Smooth muscle cell (in vitro differentiated cells): Measurements from ENCODE around the gene RYK. TPM values are rescaled to one million over a fixed set of nuclear protein-coding genes. Genes with fewer than 3 reads are reported as not detected.

Experiments used
- DNase-seq: peaks from one replicate; lab custom pipeline; 2025; ENCODE audit not compliant: unreplicated experiment; lab: John Stamatoyannopoulos, UW
- H2AFZ ChIP-seq: fragments of 200-600 bp; sonication (generic); 2 replicates; pipeline ENCODE4 v1.6.0; 2016; ENCODE audit warnings: antibody characterized with exemption, low read depth, mild to moderate bottlenecking
- H3F3A ChIP-seq: fragments of 200-600 bp; sonication (generic); 2 replicates; pipeline ENCODE4 v1.6.0; 2017; ENCODE audit warnings: antibody characterized with exemption, low read depth
- H3K27ac ChIP-seq: fragments of 200-600 bp; sonication (generic); 2 replicates; pipeline ENCODE4 v1.5.1; 2016; ENCODE audit warnings: low read depth, mild to moderate bottlenecking
- H3K27me3 ChIP-seq: fragments of 200-600 bp; sonication (generic); 2 replicates; pipeline ENCODE4 v1.6.1; 2016; ENCODE audit warnings: low read depth, mild to moderate bottlenecking
- H3K36me3 ChIP-seq: fragments of 200-600 bp; sonication (generic); 2 replicates; pipeline ENCODE4 v1.5.1; 2016; ENCODE audit warnings: low read depth
- H3K4me1 ChIP-seq: fragments of 200-600 bp; sonication (generic); 2 replicates; pipeline ENCODE4 v1.5.1; 2016; ENCODE audit warnings: low read depth
- H3K4me2 ChIP-seq: fragments of 200-600 bp; sonication (generic); 2 replicates; pipeline ENCODE4 v1.6.0; 2016; ENCODE audit warnings: mild to moderate bottlenecking
- H3K4me3 ChIP-seq: fragments of 200-600 bp; sonication (generic); 2 replicates; pipeline ENCODE4 v1.5.1; 2016; ENCODE audit warnings: mild to moderate bottlenecking
- H3K79me2 ChIP-seq: fragments of 200-600 bp; sonication (generic); 2 replicates; pipeline ENCODE4 v1.6.0; 2016; ENCODE audit warnings: low read depth, mild to moderate bottlenecking
- H3K9ac ChIP-seq: fragments of 200-600 bp; sonication (generic); 2 replicates; pipeline ENCODE4 v1.6.0; 2016; ENCODE audit warnings: low read depth
- H3K9me3 ChIP-seq: fragments of 200-600 bp; sonication (generic); replicated peaks from 2 replicates; pipeline ENCODE4 v1.5.1; 2016; ENCODE audit warnings: low read depth
- H4K20me1 ChIP-seq: fragments of 200-600 bp; sonication (generic); 2 replicates; pipeline ENCODE4 v1.6.0; 2016; ENCODE audit warnings: low read depth
- WGBS: methylation state at CpG from one replicate; pipeline ENCODE4 v1.1.7; 2016; ENCODE audit warnings: low lambda C conversion rate; 5-methylcytosine and 5-hydroxymethylcytosine counted together
- polyA plus RNA-seq: library from polyadenylated mRNA; unstranded; fragments of >200 nt; fragmentation: Nextera tagmentation; extraction: Ambion mirVana; gene quantifications from 2 replicates; pipeline ENCODE4 v1.2.1, GENCODE V29; 2016
- total RNA-seq: library from RNA; depleted of rRNA; stranded (reverse); fragments of >200 nt; gene quantifications from 2 replicates; pipeline ENCODE4 v1.2.3, GENCODE V29; 2014
- TF ChIP-seq, protein P1 (sequence below): fragments of 200-600 bp; sonication (generic); IDR thresholded peaks from 2 replicates; pipeline ENCODE4 v1.5.1; 2017; ENCODE audit warnings: borderline replicate concordance, mild to moderate bottlenecking, antibody characterized with exemption; ENCODE audit not compliant: insufficient read depth, poor library complexity, severe bottlenecking

The RYK gene
- total and polyA plus RNA-seq, 2 experiments from 2014 or later = 35.8 to 65.0 TPM

DNA sequence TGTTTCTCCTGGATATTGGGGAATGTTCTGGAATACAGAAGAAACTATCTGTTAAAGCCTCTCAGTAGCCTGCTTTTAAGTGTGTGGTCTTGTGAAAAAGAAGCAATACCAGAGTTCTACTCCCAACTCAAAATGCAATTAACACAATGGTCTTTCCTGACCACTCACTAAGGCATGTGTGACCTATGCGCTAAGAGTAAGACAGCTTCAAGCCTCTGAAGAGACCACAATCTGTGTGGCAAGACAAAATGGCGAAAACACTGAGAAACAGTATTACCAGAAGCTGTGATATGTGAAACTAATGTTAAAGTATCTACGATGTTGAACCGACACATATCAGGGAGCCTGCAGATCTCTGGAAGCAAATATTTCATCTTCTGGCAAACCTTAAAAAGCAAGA, 33.8 kb downstream of the RYK start:
- Histone ChIP-seq H2AFZ (no peak overlapping the region), H3K4me3 (no peak overlapping the region), H3K9me3 (no peaks in the 10 kb centered on the region), H3K9ac (no peak overlapping the region), H3K27ac (no peak overlapping the region), H3K36me3 (no peaks in the 10 kb centered on the region), H3K4me2 (no peak overlapping the region), H3K4me1 (no peaks in the 10 kb centered on the region), H3K79me2 (peaks cover 41% of the 10 kb centered on the region), H4K20me1 (peaks cover 97% of the 10 kb centered on the region), H3F3A (peaks cover 5% of the 10 kb centered on the region), H3K27me3 (no peaks in the 10 kb centered on the region)
- no peak for DNase-seq
- WGBS = 87% methylated on average over 4 of the region's 4 CpGs
- TF ChIP-seq, protein P1, sequence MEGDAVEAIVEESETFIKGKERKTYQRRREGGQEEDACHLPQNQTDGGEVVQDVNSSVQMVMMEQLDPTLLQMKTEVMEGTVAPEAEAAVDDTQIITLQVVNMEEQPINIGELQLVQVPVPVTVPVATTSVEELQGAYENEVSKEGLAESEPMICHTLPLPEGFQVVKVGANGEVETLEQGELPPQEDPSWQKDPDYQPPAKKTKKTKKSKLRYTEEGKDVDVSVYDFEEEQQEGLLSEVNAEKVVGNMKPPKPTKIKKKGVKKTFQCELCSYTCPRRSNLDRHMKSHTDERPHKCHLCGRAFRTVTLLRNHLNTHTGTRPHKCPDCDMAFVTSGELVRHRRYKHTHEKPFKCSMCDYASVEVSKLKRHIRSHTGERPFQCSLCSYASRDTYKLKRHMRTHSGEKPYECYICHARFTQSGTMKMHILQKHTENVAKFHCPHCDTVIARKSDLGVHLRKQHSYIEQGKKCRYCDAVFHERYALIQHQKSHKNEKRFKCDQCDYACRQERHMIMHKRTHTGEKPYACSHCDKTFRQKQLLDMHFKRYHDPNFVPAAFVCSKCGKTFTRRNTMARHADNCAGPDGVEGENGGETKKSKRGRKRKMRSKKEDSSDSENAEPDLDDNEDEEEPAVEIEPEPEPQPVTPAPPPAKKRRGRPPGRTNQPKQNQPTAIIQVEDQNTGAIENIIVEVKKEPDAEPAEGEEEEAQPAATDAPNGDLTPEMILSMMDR = no peak

DNA sequence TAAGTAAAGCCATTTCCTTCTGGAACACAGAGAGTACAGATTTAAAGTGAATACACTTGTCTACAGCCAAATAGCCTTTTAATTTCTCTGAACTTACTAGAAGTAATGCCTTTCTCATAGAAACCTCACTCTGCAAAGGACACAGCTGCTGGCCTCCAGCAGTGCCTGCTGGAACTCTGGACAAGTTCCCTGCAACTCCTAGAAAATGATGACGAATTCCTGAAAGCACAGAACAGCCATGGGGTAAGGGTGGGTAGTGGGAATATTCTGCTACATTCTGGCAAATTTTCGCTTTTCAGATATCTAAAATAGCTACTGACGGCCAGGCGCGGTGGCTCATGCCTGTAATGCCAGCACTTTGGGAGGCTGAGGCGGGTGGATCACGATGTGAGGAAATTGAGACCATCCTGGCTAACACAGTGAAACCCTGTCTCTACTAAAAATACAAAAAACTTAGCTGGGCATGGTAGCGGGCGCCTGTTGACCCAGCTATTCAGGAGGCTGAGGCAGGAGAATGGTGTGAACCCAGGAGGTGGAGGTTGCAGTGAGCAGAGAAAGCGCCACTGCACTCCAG, 34.4 kb downstream of the RYK start:
- TF ChIP-seq, protein P1 = no peak
- Histone ChIP-seq H3K79me2 (peaks cover 36% of the 10 kb centered on the region), H4K20me1 (peaks cover 97% of the 10 kb centered on the region), H3K4me1 (no peaks in the 10 kb centered on the region), H3K4me2 (no peak overlapping the region), H3K4me3 (no peak overlapping the region), H3K36me3 (no peaks in the 10 kb centered on the region), H3K9ac (no peak overlapping the region), H3K27me3 (no peaks in the 10 kb centered on the region), H3F3A (peaks cover 5% of the 10 kb centered on the region), H3K27ac (no peak overlapping the region), H3K9me3 (no peaks in the 10 kb centered on the region), H2AFZ (no peak overlapping the region)
- 97% methylated on average over 10 of the region's 10 CpGs for WGBS
- no peak for DNase-seq

DNA sequence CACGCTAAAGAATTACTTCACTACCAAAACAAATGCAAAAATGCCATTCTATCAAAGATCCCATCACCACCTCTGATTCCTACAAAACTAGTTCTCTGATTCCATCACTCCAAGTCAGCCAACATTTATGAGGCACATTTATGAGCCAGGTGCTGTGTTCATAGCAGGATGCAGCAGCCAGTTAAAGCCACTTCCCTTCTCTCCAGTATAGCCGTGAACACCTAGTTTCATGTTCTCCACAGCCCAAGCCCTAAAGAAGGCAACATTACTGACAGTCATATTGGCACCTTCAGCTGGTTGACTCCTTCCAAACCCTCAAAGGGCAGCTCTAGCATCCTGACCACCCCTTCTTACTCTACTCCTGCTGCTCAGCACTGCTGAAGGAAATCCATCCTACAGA, 36.4 kb downstream of the RYK start:
- no peaks in the 10 kb centered on the region for H3K4me1 ChIP-seq
- peaks cover 86% of the 10 kb centered on the region for H4K20me1 ChIP-seq
- H3K27me3 ChIP-seq = no peaks in the 10 kb centered on the region
- H3K9ac ChIP-seq = no peak overlapping the region
- WGBS = 94% methylated on average over 2 of the region's 2 CpGs
- no peak overlapping the region for H3K4me3 ChIP-seq
- no peak overlapping the region for H2AFZ ChIP-seq
- H3K9me3 ChIP-seq = no peaks in the 10 kb centered on the region
- TF ChIP-seq, protein P1 = no peak
- H3K36me3 ChIP-seq = no peaks in the 10 kb centered on the region
- H3K79me2 ChIP-seq = peaks cover 20% of the 10 kb centered on the region
- no peak overlapping the region for H3K27ac ChIP-seq
- DNase-seq = no peak
- peaks cover 5% of the 10 kb centered on the region for H3F3A ChIP-seq
- no peak overlapping the region for H3K4me2 ChIP-seq
